Prostate gland (tissue), 2 donors: Measurements from ENCODE around the gene PIP4K2B. TPM values are rescaled to one million over a fixed set of nuclear protein-coding genes. Genes with fewer than 3 reads are reported as not detected.

Source experiments
- DNase-seq: peaks from one replicate; pipeline ENCODE4 v3.0.0-alpha.2; 2019; ENCODE audit warnings: low spot score
- H3K27ac ChIP-seq, 2 donors: fragments of 200-600 bp; sonication (generic); 2 replicates each; pipeline ENCODE4 v1.5.1; 2017 to 2019
- H3K27me3 ChIP-seq: fragments of 200-600 bp; sonication (generic); replicated peaks from 2 replicates; pipeline ENCODE4 v1.5.1; 2019; ENCODE audit not compliant: insufficient read depth
- H3K36me3 ChIP-seq, 2 donors: fragments of 200-600 bp; sonication (generic); 1 replicate in 1 of 2; 2 replicates in 1 of 2; pipeline versions ENCODE4 v1.5.1 to v1.8.1; 2017 to 2019
- H3K4me1 ChIP-seq: fragments of 200-600 bp; sonication (generic); replicated peaks from 2 replicates; pipeline ENCODE4 v1.5.1; 2019
- H3K4me3 ChIP-seq, 2 donors: fragments of 200-600 bp; sonication (generic); 2 replicates each; pipeline ENCODE4 v1.5.1; 2017 to 2019
- H3K9me3 ChIP-seq: fragments of 200-600 bp; sonication (generic); 2 replicates; pipeline ENCODE4 v1.5.1; 2017
- POLR2A ChIP-seq: fragments of 450-650 bp; IDR thresholded peaks from one replicate; pipeline ENCODE4 v1.6.1; 2016; ENCODE audit warnings: antibody characterized with exemption, mild to moderate bottlenecking
- POLR2AphosphoS5 ChIP-seq: sonication (generic); formaldehyde crosslinking; IDR thresholded peaks from one replicate; pipeline ENCODE4 v1.6.1; 2017; ENCODE audit warnings: antibody characterized with exemption
- WGBS: methylation state at CpG from one replicate; pipeline ENCODE4 v1.1.5; 2018; 5-methylcytosine and 5-hydroxymethylcytosine counted together
- intact Hi-C: fragments of 100-400 bp; cut with DNase I; formaldehyde crosslinking; loops from one replicate; pipeline ENCODE4 v1.14.2; 2022
- total RNA-seq, 2 donors: library from RNA; depleted of rRNA; stranded (reverse); fragments of >200 nt; gene quantifications; one replicate each; pipeline ENCODE4 v1.1.0, GENCODE V29; 2016
- TF ChIP-seq, protein P1 (sequence below), 4 experiments: fragments of 200-600 bp in 2 of 4; fragments of 450-650 bp in 2 of 4; sonication (generic) in 2 of 4; IDR thresholded peaks; 1 replicate in 3 of 4; 2 replicates in 1 of 4; pipeline ENCODE4 v1.5.1; 2016 to 2019; ENCODE audit warnings: antibody characterized with exemption in 4 of 4, mild to moderate bottlenecking in 2 of 4, moderate library complexity in 2 of 4

Gene PIP4K2B
- total RNA-seq, 2 donors from 2014 or later = 46.2 to 65.2 TPM

- TF ChIP-seq POLR2AphosphoS5 (no peak), POLR2A (no peak)
- TF ChIP-seq, protein P1, sequence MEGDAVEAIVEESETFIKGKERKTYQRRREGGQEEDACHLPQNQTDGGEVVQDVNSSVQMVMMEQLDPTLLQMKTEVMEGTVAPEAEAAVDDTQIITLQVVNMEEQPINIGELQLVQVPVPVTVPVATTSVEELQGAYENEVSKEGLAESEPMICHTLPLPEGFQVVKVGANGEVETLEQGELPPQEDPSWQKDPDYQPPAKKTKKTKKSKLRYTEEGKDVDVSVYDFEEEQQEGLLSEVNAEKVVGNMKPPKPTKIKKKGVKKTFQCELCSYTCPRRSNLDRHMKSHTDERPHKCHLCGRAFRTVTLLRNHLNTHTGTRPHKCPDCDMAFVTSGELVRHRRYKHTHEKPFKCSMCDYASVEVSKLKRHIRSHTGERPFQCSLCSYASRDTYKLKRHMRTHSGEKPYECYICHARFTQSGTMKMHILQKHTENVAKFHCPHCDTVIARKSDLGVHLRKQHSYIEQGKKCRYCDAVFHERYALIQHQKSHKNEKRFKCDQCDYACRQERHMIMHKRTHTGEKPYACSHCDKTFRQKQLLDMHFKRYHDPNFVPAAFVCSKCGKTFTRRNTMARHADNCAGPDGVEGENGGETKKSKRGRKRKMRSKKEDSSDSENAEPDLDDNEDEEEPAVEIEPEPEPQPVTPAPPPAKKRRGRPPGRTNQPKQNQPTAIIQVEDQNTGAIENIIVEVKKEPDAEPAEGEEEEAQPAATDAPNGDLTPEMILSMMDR (IDR thresholded peaks at IDR 0.05) = no peak
- H3K4me3 ChIP-seq = peak overlapping the region; percentile 90 to 99
- peaks cover 13% of the 10 kb centered on the region for H3K4me1 ChIP-seq
- intact Hi-C loops = loop anchor here (5.0 kb wide), 1 partner anchor 46 kb away; the partner anchor contains the start of gene PIP4K2B
- H3K27ac ChIP-seq = peak overlapping the region; percentile 86 to 95
- H3K9me3 ChIP-seq = no peaks in the 10 kb centered on the region
- DNase-seq = no peak
- no peaks in the 10 kb centered on the region for H3K27me3 ChIP-seq
- 7% methylated on average over 10 of the region's 10 CpGs for WGBS
- H3K36me3 ChIP-seq = peaks cover 0 to 5% of the 10 kb centered on the region in 2 donors
Observed at GRCh38 chr17:38751144-38751807, 48.1 kb downstream of the PIP4K2B start.

- Histone ChIP-seq H3K4me3 (peak overlapping the region; percentile 89 to 99), H3K4me1 (peaks cover 19% of the 10 kb centered on the region), H3K9me3 (no peaks in the 10 kb centered on the region), H3K36me3 (no peaks in the 10 kb centered on the region), H3K27ac (peak overlapping the region; percentile 86 to 95), H3K27me3 (no peaks in the 10 kb centered on the region)
- intact Hi-C loops = loop anchor here (5.0 kb wide), 1 partner anchor 47 kb away; the partner anchor contains the start of gene PIP4K2B
- WGBS = 38% methylated on average over 28 of the region's 28 CpGs
- DNase-seq = no peak
- TF ChIP-seq, protein P1 (IDR thresholded peaks at IDR 0.05) = no peak
- TF ChIP-seq POLR2A (no peak), POLR2AphosphoS5 (no peak)
Observed at GRCh38 chr17:38750312-38751121, 48.8 kb downstream of the PIP4K2B start.

- no peak for DNase-seq
- Histone ChIP-seq H3K4me1 (peaks cover 20% of the 10 kb centered on the region), H3K36me3 (no peaks in the 10 kb centered on the region), H3K4me3 (peak overlapping the region; percentile 89 to 99), H3K9me3 (no peaks in the 10 kb centered on the region), H3K27ac (peak overlapping the region; percentile 86 to 95), H3K27me3 (no peaks in the 10 kb centered on the region)
- 10% methylated on average over 12 of the region's 12 CpGs for WGBS
- intact Hi-C loops = loop anchor here (5.0 kb wide), 1 partner anchor 47 kb away; the partner anchor contains the start of gene PIP4K2B
- TF ChIP-seq, protein P1 (IDR thresholded peaks at IDR 0.05) = no peak
- no peak for TF ChIP-seq POLR2A
- no peak for TF ChIP-seq POLR2AphosphoS5
Observed at GRCh38 chr17:38750044-38750311, 49.4 kb downstream of the PIP4K2B start.

- Histone ChIP-seq H3K27ac (peak overlapping the region; percentile 86 to 95), H3K9me3 (no peaks in the 10 kb centered on the region), H3K4me3 (peak overlapping the region; percentile 89 to 99), H3K36me3 (no peaks in the 10 kb centered on the region), H3K4me1 (peaks cover 20% of the 10 kb centered on the region), H3K27me3 (no peaks in the 10 kb centered on the region)
- under 1% methylated on average over 78 of the region's 79 CpGs for WGBS
- peak; percentile 86 for DNase-seq
- intact Hi-C loops = loop anchor here (5.0 to 10.0 kb wide), 2 partner anchors 48 to 405 kb away; partner anchors contain the start of genes PIP4K2B and PLXDC1
- TF ChIP-seq POLR2A (peak; percentile 64), POLR2AphosphoS5 (peak; percentile 84)
- TF ChIP-seq, protein P1 (IDR thresholded peaks at IDR 0.05) = peak in 2 of 4 experiments; percentile 12 to 17
Observed at GRCh38 chr17:38749223-38750043, 49.9 kb downstream of the PIP4K2B start.
